A673 (cell line): ENCODE results near the gene NECTIN1.

Experiments used
- EZH2 ChIP-seq: fragments of 200-600 bp; sonication (generic); IDR thresholded peaks from 2 replicates; pipeline ENCODE4 v1.6.1; 2017; ENCODE audit warnings: borderline replicate concordance, low read depth, mild to moderate bottlenecking, mixed read lengths, antibody characterized with exemption, low read length; ENCODE audit not compliant: poor library complexity, severe bottlenecking
- TF ChIP-seq, protein P1 (sequence below): fragments of 300-800, 200-600 bp; sonication (generic); conservative IDR thresholded peaks from 2 replicates; pipeline ENCODE4 v1.5.1; 2017; ENCODE audit warnings: low read depth, mild to moderate bottlenecking, antibody characterized with exemption, low read length, moderate library complexity, mixed read lengths

DNA sequence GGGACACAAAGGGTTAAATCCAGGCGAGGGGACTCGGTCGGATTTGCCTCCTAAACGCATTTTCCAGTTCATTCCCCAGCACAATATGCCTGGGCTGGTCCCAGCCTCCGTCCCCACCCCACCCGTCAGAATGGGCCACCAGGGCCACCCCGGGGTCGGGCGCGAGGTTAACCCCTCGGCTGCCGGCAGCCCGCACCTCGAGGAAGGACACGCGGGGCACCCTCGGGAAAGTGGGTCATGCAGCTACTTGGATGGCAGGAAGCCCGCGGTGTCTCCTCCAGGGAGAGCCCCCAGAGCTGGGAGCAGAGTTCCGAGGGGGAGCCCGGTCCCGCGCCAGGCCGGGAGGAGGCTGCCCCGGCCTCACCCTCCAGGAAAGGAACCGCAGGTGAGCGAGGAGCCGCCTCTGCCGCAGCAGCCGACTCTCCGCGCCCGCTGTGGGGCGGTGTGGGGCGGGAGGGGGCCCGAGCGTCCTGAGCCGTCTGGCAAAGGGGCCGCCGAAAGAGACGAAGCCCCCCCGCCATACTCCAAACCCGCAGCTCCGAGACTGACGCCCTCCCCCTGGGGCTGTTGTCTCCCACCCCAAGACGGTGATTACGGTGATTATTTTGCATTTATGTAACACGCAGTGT lies 1.4 kb downstream of the NECTIN1 start:
- TF ChIP-seq, protein P1, sequence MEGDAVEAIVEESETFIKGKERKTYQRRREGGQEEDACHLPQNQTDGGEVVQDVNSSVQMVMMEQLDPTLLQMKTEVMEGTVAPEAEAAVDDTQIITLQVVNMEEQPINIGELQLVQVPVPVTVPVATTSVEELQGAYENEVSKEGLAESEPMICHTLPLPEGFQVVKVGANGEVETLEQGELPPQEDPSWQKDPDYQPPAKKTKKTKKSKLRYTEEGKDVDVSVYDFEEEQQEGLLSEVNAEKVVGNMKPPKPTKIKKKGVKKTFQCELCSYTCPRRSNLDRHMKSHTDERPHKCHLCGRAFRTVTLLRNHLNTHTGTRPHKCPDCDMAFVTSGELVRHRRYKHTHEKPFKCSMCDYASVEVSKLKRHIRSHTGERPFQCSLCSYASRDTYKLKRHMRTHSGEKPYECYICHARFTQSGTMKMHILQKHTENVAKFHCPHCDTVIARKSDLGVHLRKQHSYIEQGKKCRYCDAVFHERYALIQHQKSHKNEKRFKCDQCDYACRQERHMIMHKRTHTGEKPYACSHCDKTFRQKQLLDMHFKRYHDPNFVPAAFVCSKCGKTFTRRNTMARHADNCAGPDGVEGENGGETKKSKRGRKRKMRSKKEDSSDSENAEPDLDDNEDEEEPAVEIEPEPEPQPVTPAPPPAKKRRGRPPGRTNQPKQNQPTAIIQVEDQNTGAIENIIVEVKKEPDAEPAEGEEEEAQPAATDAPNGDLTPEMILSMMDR, result peak; percentile 39; the same call in 1 of the 2 replicates
- TF ChIP-seq EZH2, result no peak
